HEK293T (cell line): Measurements from ENCODE around the gene MYCBP.

Experiments used
- BHLHE40 ChIP-seq: fragments of 450-650 bp; IDR thresholded peaks from 2 replicates; pipeline ENCODE4 v1.6.1; 2016; ENCODE audit warnings: mild to moderate bottlenecking, moderate library complexity, borderline replicate concordance
- FOXM1 ChIP-seq: fragments of 450-650 bp; IDR thresholded peaks from 2 replicates; pipeline ENCODE4 v1.6.1; 2017; ENCODE audit warnings: mild to moderate bottlenecking, borderline replicate concordance
- NFRKB ChIP-seq: fragments of 450-650 bp; IDR thresholded peaks from 2 replicates; pipeline ENCODE4 v1.6.1; 2016; ENCODE audit warnings: mild to moderate bottlenecking, moderate library complexity
- SP1 ChIP-seq: fragments of 450-650 bp; IDR thresholded peaks from 2 replicates; pipeline ENCODE4 v1.6.1; 2017
- TARDBP ChIP-seq: fragments of 450-650 bp; IDR thresholded peaks from 2 replicates; pipeline ENCODE4 v1.6.1; 2016

- no peak for TF ChIP-seq FOXM1
- TF ChIP-seq TARDBP = no peak
- no peak for TF ChIP-seq NFRKB
- TF ChIP-seq BHLHE40 = no peak
- TF ChIP-seq SP1 = no peak
Observed at GRCh38 chr1:38814444-38814983, 58.6 kb downstream of the MYCBP start.
